SK-N-MC (cell line): ENCODE data around the gene ATP9B.
"Not testable (repeated sequence)": the region's sequence is repeated elsewhere in the genome, so short reads cannot be mapped to it uniquely, and the experiment has no call there.

ENCODE experiments used
- DNase-seq: peaks from one replicate; pipeline ENCODE4 v3.0.0-alpha.2; 2011; ENCODE audit warnings: low read depth, low spot score
- H3K27ac ChIP-seq: fragments of 200-600 bp; sonication (generic); 2 replicates; pipeline ENCODE4 v1.5.1; 2016; ENCODE audit warnings: mixed run types
- H3K36me3 ChIP-seq: fragments of 200-600 bp; sonication (generic); 2 replicates; pipeline ENCODE4 v1.6.1; 2017; ENCODE audit warnings: antibody characterized with exemption, low read length, mixed read lengths; ENCODE audit not compliant: insufficient read depth
- H3K4me3 ChIP-seq: fragments of 200-600 bp; sonication (generic); 2 replicates; pipeline ENCODE4 v1.5.1; 2016
- H3K9ac ChIP-seq: fragments of 200-600 bp; sonication (generic); 2 replicates; pipeline ENCODE4 v1.8.0; 2017; ENCODE audit warnings: mixed run types, mixed read lengths; ENCODE audit not compliant: insufficient read length
- H3K9me3 ChIP-seq: fragments of 200-600 bp; sonication (generic); 2 replicates; pipeline ENCODE4 v1.6.1; 2017; ENCODE audit warnings: low read depth, mild to moderate bottlenecking, antibody characterized with exemption, low read length, moderate library complexity, mixed read lengths
- EZH2 ChIP-seq: fragments of 200-600 bp; sonication (generic); IDR thresholded peaks from one replicate; pipeline ENCODE4 v1.6.1; 2017; ENCODE audit warnings: antibody characterized with exemption
- FOXP2 ChIP-seq: optimal IDR thresholded peaks from 2 replicates; pipeline ENCODE3; 2011; ENCODE audit warnings: mild to moderate bottlenecking, moderate library complexity; ENCODE audit not compliant: insufficient read depth; ENCODE audit errors: extremely low read length, control extremely low read depth
- POLR2AphosphoS5 ChIP-seq: IDR thresholded peaks from 2 replicates; pipeline ENCODE4 v1.6.1; 2012; ENCODE audit warnings: mild to moderate bottlenecking, low read depth, low read length, borderline replicate concordance

Gene ATP9B

DNA sequence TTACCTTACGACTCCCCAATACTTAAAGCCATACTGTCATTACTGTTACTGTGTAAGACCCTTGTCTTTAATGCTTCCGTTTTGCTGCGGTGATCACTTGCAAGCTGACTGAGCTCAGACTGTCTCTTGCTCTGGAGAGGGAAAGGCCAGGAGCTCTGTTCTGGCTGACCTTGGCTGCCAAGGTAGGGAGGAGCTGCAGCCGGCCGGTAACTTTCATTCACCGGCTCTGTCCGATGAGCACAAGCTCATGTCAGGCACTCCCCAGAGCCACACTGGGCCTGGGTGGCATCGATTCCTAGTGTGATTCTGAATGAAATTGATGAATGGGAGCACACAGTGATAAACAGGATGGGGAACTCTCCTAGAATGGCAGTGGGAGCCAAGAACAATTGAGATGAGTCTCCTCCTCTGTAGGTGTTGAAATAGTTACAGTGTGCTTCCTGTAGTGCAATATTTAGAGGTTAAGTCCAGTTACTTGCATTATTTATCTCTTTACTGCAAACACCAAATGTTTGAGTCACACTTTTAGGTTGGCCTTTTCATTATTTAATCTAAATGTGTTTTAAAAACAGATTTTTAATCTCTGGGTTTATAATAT lies 100.9 kb downstream of the ATP9B start:
- no peak overlapping the region for H3K27ac ChIP-seq
- H3K9me3 ChIP-seq, result no peaks in the 10 kb centered on the region
- H3K4me3 ChIP-seq, result no peak overlapping the region
- no peak for TF ChIP-seq POLR2AphosphoS5
- no peak for TF ChIP-seq EZH2
- no peak for TF ChIP-seq FOXP2
- DNase-seq, result no peak
- H3K36me3 ChIP-seq, result no peaks in the 10 kb centered on the region
- no peak overlapping the region for H3K9ac ChIP-seq

DNA sequence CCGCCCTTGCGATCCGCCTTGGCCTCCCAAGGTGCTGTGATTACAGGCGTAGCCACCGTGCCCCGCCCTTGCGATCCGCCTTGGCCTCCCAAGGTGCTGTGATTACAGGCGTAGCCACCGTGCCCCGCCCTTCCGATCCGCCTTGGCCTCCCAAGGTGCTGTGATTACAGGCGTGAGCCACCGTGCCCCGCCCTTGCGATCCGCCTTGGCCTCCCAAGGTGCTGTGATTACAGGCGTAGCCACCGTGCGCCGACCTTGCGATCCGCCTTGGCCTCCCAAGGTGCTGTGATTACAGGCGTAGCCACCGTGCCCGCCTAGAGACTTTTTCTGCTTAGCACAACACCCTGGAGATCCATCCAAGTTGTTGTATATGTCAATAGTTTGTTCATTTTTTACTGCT lies 103.1 kb downstream of the ATP9B start:
- not testable (repeated sequence) for H3K4me3 ChIP-seq, H3K9me3 ChIP-seq, H3K36me3 ChIP-seq, H3K27ac ChIP-seq, DNase-seq, H3K9ac ChIP-seq

DNA sequence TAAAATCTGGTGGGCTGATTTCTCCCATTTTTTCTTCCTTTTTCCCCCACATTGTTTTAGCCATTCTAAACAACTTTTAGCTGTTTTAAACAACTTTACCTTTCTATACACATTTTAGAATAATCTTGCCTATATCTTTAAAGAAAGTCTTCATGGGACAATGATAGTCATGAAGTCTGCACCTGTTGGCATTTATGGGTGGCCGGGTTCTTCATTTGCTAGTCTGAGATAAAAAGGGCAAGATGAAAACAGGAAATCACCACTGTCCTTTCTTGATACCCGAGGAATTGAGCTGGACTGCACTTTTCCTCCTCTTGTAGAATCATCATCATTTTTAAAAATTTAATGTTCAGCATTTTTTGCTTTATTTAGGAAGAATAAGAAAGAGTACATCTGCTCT lies 104.5 kb downstream of the ATP9B start:
- H3K4me3 ChIP-seq, result no peak overlapping the region
- no peaks in the 10 kb centered on the region for H3K36me3 ChIP-seq
- no peaks in the 10 kb centered on the region for H3K9me3 ChIP-seq
- no peak overlapping the region for H3K9ac ChIP-seq
- DNase-seq, result no peak
- TF ChIP-seq FOXP2, result no peak
- no peak for TF ChIP-seq EZH2
- TF ChIP-seq POLR2AphosphoS5, result no peak
- H3K27ac ChIP-seq, result no peak overlapping the region

DNA sequence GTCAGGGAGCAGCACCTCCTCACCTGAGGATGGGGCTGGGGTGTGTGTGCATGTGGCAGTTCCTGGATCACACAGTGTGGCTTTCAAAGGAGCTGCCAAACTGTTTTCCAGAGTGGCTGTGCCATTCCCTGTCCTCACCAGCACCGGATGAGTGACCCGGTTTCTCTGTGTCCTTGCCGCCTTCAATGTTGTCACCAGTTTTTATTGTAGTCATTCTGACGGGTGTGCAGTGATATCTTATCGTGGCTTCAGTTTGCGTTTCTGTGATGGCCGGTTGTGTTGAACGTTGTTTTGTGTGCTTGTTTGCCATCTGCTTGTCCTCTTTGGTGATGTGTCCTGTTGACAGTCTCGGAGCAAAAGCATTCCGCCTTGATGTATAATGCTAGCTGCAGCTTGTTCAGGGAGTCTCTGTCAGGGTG lies 108.9 kb downstream of the ATP9B start:
- Histone ChIP-seq H3K9me3 (no peaks in the 10 kb centered on the region), H3K9ac (no peak overlapping the region), H3K27ac (no peak overlapping the region), H3K36me3 (no peaks in the 10 kb centered on the region), H3K4me3 (no peak overlapping the region)
- TF ChIP-seq FOXP2, result no peak
- TF ChIP-seq EZH2, result no peak
- TF ChIP-seq POLR2AphosphoS5, result no peak
- no peak for DNase-seq

DNA sequence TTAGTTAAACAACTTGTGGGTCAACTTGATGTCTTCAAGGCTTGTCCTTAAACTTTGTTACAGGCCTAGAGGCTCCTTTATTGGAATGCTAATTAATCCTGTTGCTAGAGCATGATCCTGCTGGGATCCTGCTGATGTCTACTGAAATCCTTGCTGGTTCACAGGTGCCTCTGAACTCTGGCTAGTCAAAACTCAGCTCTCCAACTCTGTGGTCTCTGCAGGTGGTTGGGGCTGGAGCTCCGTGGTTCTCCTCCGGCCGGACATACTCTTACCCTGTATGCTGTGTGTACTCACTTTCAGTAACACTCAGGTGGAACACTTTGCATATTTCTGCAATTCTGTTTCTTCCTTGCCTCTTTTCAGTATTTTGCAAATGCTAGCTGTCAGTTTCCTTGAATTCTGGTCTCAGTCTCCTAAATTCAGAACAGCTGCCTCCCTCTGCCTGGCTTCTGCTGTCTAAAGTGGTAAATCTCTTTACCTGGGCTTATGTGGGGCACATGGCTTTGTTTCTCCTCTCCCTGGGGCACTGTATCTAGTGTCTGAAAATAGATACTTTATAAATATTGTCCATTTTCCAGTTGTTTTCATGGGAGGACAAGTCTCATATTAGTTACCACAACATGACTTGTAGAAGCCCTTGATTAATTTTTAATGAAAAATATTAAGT lies 113.0 kb downstream of the ATP9B start:
- Histone ChIP-seq H3K36me3 (no peaks in the 10 kb centered on the region), H3K9ac (no peak overlapping the region), H3K9me3 (no peaks in the 10 kb centered on the region), H3K27ac (no peak overlapping the region), H3K4me3 (no peak overlapping the region)
- no peak for TF ChIP-seq POLR2AphosphoS5
- TF ChIP-seq FOXP2, result no peak
- TF ChIP-seq EZH2, result no peak
- no peak for DNase-seq

DNA sequence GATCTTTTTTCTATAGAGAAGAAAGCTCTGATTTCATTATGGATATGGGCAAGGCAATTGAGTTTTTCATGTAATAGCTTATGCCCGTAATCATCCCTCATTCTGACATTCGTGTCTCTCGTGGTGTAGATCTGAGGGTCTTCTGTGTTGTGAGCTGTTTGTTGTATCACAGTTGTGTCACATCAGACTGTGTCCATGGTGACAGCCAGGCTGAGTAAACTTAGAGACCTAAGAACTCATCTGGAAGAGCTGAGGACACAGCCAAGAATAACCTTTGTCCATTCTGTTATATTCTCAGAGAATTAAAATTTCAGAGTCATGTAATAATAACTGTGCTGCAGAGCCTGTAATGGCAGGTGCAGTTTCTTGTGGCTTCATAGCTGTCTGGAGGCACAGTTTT lies 116.5 kb downstream of the ATP9B start:
- H3K27ac ChIP-seq, result no peak overlapping the region
- H3K9ac ChIP-seq, result no peak overlapping the region
- no peak for DNase-seq
- H3K9me3 ChIP-seq, result no peaks in the 10 kb centered on the region
- H3K4me3 ChIP-seq, result no peak overlapping the region
- no peak for TF ChIP-seq FOXP2
- TF ChIP-seq POLR2AphosphoS5, result no peak
- H3K36me3 ChIP-seq, result no peaks in the 10 kb centered on the region

DNA sequence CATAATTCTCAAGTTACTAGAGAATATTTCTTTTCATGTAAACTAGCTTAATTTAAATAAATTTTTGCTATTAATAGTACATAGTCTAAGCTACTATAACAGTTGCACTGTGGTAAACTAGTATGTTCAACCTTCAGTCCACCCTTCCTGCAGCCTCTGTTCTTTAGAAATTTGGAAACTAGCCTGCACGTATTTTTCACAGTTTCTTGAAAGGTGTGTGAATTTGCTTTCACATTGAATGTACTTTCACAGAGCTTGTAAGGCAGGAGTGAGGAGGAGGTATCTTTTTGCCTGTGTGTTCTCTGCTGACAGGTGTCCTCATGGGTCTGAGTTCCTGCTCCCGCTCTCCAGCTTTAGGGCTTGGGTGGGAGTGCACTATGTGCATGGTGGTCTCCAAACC lies 117.5 kb downstream of the ATP9B start:
- Histone ChIP-seq H3K9me3 (no peaks in the 10 kb centered on the region), H3K9ac (no peak overlapping the region), H3K36me3 (no peaks in the 10 kb centered on the region), H3K4me3 (no peak overlapping the region), H3K27ac (no peak overlapping the region)
- no peak for DNase-seq
- TF ChIP-seq EZH2 (no peak), POLR2AphosphoS5 (no peak), FOXP2 (no peak)

DNA sequence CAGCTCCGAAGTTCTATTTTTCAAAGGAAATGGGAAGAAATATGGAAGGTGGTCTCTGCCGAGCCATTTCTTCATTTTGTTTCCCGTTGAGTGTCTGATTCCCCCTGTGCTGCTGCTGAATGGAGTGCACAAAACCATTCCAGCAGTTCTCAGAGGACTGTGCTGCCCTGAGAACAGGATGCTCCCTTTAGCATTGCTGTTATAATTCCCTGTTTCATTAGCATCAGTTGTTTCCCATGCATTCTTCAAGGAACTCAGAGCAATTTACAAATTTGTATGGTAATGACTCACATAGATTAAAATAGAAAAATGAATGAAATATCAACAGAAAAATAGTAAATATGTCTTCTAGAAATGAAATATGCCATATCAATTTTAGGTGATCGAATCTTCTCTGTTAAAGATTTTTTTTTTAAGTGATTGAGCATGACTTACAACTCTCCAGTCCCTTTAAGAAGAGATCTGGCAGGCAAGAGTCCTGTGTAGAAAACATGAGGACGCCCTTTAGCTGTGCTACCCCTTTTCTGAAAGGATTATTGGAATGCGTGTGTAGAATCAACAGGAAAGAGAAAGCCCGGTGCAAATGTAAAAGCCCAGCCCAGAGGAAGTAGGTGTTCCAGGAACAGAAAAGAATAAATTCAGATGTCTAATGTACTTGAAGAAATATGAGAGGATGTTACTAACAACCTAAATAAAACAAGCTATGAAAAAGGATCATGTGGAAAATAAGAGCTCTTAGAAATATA lies 118.5 kb downstream of the ATP9B start:
- TF ChIP-seq FOXP2, result no peak
- TF ChIP-seq EZH2, result no peak
- TF ChIP-seq POLR2AphosphoS5, result no peak
- no peak for DNase-seq
- Histone ChIP-seq H3K9ac (no peak overlapping the region), H3K9me3 (no peaks in the 10 kb centered on the region), H3K4me3 (no peak overlapping the region), H3K36me3 (no peaks in the 10 kb centered on the region), H3K27ac (no peak overlapping the region)
